ENCODE data around the gene LY86. TPM values are rescaled to one million over a fixed set of nuclear protein-coding genes. Genes with fewer than 3 reads are reported as not detected.

Gene LY86
- total and polyA plus RNA-seq, 3 donors from 2014 or later, result 0.87 to 3.5 (median 1.6) TPM

GRCh38 chr6:6592826-6593475, 4.4 kb downstream of the LY86 start:
- TF ChIP-seq CTCF (IDR thresholded peaks at IDR 0.05) (no peak), POLR2A (IDR thresholded peaks at IDR 0.05) (no peak)
- no peak for DNase-seq
- WGBS, 2 donors, result 62 to 80% methylated on average over 1 of the region's 1 CpG
- H3K9me3 ChIP-seq, result no peaks in the 10 kb centered on the region
- H3K27me3 ChIP-seq, result no peaks in the 10 kb centered on the region
- intact Hi-C loops (cut with DNase I; ENCODE audit: low total_unique reads), result no loop called here
- H3K4me1 ChIP-seq, result no peaks in the 10 kb centered on the region
- no peak overlapping the region for H3K4me3 ChIP-seq
- H3K36me3 ChIP-seq (ENCODE audit: low read depth, missing control alignments), result no peaks in the 10 kb centered on the region
- H3K27ac ChIP-seq, result no peak overlapping the region

- H3K36me3 ChIP-seq (ENCODE audit: low read depth, missing control alignments), result no peaks in the 10 kb centered on the region
- 57 to 75% methylated on average over 5 of the region's 5 CpGs for WGBS, 2 donors
- intact Hi-C loops (cut with DNase I; ENCODE audit: low total_unique reads), result no loop called here
- no peaks in the 10 kb centered on the region for H3K9me3 ChIP-seq
- TF ChIP-seq POLR2A (IDR thresholded peaks at IDR 0.05) (no peak), CTCF (IDR thresholded peaks at IDR 0.05) (no peak)
- no peak overlapping the region for H3K4me3 ChIP-seq
- no peaks in the 10 kb centered on the region for H3K27me3 ChIP-seq
- H3K27ac ChIP-seq, result no peak overlapping the region
- DNase-seq, result no peak
- no peaks in the 10 kb centered on the region for H3K4me1 ChIP-seq
Measured at GRCh38 chr6:6593867-6594468, 5.4 kb downstream of the LY86 start.

- no peak for DNase-seq
- TF ChIP-seq CTCF (IDR thresholded peaks at IDR 0.05) (no peak), POLR2A (IDR thresholded peaks at IDR 0.05) (no peak)
- 88 to 92% methylated on average over 3 of the region's 3 CpGs for WGBS, 2 donors
- H3K36me3 ChIP-seq (ENCODE audit: low read depth, missing control alignments), result no peaks in the 10 kb centered on the region
- H3K27ac ChIP-seq, result no peak overlapping the region
- H3K4me3 ChIP-seq, result no peak overlapping the region
- no peaks in the 10 kb centered on the region for H3K4me1 ChIP-seq
- H3K9me3 ChIP-seq, result no peaks in the 10 kb centered on the region
- intact Hi-C loops (cut with DNase I; ENCODE audit: low total_unique reads), result no loop called here
- H3K27me3 ChIP-seq, result no peaks in the 10 kb centered on the region
Measured at GRCh38 chr6:6595025-6595424, 6.5 kb downstream of the LY86 start.

- Histone ChIP-seq H3K36me3 (ENCODE audit: low read depth, missing control alignments) (no peaks in the 10 kb centered on the region), H3K27me3 (no peaks in the 10 kb centered on the region), H3K27ac (no peak overlapping the region), H3K4me1 (no peaks in the 10 kb centered on the region), H3K9me3 (no peaks in the 10 kb centered on the region), H3K4me3 (no peak overlapping the region)
- TF ChIP-seq POLR2A (IDR thresholded peaks at IDR 0.05), result no peak
- WGBS, 2 donors, result 83 to 84% methylated on average over 3 of the region's 3 CpGs
- no peak for DNase-seq
- intact Hi-C loops (cut with DNase I; ENCODE audit: low total_unique reads), result no loop called here
Measured at GRCh38 chr6:6595952-6596351, 7.4 kb downstream of the LY86 start.

- intact Hi-C loops (cut with DNase I; ENCODE audit: low total_unique reads), result no loop called here
- no peak for DNase-seq
Measured at GRCh38 chr6:6596529-6597328, 8.2 kb downstream of the LY86 start.

More at GRCh38 chr6:6596529-6597328, 8.2 kb downstream of the LY86 start:
- Histone ChIP-seq H3K36me3 (ENCODE audit: low read depth, missing control alignments) (no peaks in the 10 kb centered on the region), H3K4me3 (no peak overlapping the region), H3K27me3 (no peaks in the 10 kb centered on the region), H3K4me1 (no peaks in the 10 kb centered on the region), H3K9me3 (no peaks in the 10 kb centered on the region), H3K27ac (no peak overlapping the region)
- WGBS, 2 donors, result 65 to 70% methylated on average over 14 of the region's 14 CpGs
- TF ChIP-seq CTCF (IDR thresholded peaks at IDR 0.05), result no peak
- no peak for TF ChIP-seq POLR2A (IDR thresholded peaks at IDR 0.05)

Measured in testis (tissue), 3 donors.